Measurements from ENCODE around the gene EPHA2.

EPHA2 gene

DNA sequence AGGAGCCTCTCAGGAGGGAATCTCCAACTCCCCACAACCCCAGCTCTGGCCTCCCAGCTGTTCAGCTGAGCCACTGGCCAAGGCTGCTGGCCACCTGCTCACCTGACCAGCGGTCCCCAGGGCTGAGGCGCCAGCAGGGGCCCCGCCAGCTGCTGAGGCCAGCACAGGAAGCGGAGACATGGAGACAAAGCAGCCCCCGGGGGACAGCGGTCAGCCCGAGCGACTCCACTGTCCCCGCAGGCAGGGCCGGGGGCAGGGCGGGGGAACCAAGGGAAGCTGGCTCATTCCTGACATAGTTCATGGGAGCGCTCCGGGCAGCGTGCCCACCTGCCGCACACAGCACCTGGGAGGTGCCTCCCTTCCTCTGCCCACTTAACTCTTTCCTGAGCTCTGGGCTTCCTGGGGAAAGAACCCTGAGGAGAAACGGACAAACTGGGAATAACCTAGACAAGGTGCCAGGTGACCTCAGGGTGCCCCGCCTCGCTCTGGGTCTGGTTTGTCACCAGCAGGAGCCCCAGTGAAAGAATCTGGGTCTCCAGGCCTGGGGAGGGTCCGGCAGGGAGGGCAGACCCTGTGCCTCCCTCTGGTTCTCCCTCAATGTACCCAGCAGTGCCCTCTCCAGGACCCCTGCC lies 10.7 kb downstream of the EPHA2 start:
- H3K4me3 ChIP-seq (ENCODE audit: low read length) = no peak overlapping the region
- TF ChIP-seq ZNF274 (IDR thresholded peaks at IDR 0.05; ENCODE audit: low read depth, low read length) = no peak

DNA sequence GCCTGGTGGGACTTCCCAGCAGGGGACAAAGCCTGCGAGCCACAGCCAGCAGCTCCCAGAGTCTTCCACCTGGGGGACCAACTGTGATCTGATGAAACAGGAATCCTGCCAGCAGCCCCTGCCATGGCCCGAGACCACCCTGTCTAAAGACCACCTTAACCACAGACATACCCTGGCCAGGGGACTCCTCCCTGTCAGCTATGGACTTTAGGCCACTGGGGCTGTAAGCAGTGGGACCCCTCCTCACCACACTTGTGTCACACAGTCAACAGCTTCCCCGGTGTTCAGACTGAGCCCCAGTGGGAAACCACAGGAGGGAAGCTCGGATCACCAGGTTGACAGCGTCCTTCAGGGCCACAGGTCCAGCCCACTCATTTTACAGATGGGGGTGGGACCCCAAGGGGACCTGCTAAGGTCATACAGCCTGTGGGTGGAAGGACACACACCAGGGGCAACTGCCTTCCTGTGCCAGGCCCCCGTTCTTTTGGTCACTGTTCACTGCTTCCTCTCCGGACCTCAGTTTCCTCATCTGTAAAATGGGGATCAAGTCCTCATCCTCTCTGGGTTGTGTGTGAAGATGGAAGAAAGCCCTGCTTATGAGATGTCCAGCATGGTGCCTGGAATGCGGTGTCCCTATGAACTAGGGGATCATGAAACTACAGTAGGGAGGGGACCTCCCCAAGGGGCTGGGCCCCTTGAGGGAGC lies 11.4 kb downstream of the EPHA2 start:
- H3K4me3 ChIP-seq (ENCODE audit: low read length) = no peak overlapping the region
- no peak for TF ChIP-seq ZNF274 (IDR thresholded peaks at IDR 0.05; ENCODE audit: low read depth, low read length)

DNA sequence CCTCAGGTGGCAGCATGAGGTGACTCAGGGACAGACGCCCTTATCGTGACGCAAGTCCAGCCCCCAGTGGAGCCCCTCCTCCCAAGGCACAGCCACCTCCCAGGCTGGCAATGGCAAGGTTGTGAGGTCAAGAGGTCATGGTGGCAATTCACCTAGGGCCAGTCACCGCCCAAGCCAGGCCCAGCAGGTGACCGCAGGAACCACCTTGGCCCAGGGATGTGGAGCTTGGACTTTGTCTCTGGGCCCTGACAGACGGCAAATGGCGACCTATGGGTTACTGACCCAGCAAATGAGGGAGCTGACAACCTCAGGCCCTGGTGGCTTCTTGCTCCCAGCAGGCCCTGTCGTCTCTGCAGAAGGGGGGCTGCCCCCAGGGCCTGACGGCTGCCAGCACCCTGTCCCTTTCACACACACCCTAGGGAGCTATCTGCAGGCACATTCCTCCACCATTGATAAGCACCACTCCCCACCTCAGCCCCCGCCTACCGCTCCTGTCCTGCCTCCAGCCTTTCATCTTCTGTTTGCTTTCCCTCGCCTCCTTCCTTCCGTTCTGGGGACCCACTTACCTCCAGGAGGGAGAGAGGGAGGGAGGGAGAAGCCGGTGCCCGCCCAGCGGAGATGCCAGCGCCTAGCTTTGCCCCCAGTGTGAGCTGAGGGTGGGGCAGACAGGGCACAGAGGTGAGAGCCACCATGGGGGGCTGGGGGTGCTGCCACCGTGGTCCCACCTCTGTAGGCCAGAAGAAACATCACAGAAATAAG lies 12.1 kb downstream of the EPHA2 start:
- TF ChIP-seq ZNF274 (IDR thresholded peaks at IDR 0.05; ENCODE audit: low read depth, low read length) = no peak

DNA sequence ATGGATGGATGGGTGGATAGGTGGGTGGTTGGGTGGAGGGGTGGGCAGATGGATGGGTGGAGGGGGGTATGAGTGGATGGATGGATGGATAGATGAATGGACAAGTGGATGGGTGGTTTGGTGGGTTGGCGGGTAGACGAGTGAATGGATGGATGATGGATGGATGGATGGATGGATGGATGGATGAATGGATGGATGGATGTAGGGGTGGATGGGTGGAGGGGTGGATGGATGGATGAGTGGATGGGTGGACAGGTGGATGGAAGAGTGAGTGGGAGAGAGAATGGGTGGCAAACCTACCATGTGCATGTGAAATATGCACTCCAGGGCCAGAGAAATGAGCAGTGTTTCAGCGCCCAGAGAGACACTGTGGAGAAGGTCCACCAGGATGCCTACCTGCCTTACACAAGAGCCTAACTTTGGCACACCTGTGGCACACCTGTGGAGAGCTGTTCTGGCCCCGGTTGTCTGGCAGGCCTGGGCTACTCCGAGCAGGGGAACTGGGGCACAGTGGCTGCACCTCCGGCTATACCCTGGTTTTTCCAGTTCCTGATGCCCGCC lies 12.8 kb downstream of the EPHA2 start:
- no peak overlapping the region for H3K4me3 ChIP-seq (ENCODE audit: low read length)
- TF ChIP-seq ZNF274 (IDR thresholded peaks at IDR 0.05; ENCODE audit: low read depth, low read length) = no peak

More for the DNA sequence above, 12.1 kb downstream of the EPHA2 start:
- no peak overlapping the region for H3K4me3 ChIP-seq (ENCODE audit: low read length)

DNA sequence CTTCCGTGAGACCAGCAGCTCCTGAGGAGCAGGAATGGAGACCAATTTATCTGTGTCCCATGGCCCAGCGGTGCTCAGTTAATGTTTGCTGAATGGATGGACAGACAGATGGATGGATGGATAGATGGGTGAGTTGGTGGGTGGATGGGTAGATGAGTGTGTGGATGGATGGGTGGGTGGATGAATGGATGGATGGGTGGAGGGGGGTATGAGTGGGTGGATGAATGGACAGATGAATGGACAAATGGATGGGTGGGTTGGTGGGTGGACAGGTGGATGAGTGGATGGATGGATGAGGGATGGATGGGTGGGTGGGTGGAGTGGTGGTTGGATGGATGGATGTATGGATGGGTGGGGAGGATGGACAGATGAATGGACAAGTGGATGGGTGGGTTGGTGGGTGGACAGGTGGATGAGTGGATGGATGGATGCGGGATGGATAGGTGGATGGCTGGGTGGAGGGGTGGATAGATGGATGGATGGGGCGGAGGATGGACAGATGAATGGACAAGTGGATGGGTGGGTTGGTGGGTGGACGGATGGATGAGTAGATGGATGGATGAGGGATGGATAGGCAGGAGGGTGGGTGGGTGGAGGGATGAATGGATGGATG lies 13.4 kb downstream of the EPHA2 start:
- H3K4me3 ChIP-seq (ENCODE audit: low read length) = no peak overlapping the region
- TF ChIP-seq ZNF274 (IDR thresholded peaks at IDR 0.05; ENCODE audit: low read depth, low read length) = no peak

DNA sequence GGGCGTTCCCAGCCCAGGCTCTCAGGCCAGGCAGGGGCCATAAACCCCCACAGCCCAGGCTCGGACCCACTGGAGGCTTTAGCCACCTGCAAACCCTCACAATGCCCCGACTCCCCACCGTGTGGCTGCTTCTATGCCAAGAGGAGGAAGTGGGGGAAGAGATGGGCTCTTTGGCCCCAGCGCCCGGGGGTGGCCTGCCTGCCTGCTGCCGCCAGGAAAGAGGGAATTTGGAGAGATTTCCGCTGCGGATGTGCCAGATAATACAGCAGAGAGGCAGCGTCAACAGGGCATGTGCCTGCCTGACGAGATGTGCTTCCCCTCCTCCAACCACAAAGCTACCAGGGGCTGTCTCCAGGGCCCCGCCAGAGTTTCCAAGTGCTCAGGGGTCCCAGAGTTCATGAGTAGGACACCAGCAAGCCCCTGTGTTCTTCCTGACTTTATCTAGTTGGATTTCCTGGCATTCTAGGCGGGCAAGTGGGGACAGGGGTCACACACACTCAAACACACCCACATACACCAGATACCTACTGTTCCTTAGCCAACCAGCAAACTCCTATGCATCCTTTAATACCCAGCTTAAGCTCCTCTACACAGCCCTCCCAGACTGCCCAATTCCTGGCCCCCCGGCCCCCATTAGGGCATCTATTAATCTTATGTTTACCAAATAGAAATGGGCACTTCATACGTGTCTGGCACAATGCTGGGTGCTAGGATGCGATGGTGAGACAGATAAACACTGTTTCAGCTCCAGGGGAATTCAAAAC lies 14.1 kb downstream of the EPHA2 start:
- TF ChIP-seq ZNF274 (IDR thresholded peaks at IDR 0.05; ENCODE audit: low read depth, low read length) = no peak
- no peak overlapping the region for H3K4me3 ChIP-seq (ENCODE audit: low read length)

DNA sequence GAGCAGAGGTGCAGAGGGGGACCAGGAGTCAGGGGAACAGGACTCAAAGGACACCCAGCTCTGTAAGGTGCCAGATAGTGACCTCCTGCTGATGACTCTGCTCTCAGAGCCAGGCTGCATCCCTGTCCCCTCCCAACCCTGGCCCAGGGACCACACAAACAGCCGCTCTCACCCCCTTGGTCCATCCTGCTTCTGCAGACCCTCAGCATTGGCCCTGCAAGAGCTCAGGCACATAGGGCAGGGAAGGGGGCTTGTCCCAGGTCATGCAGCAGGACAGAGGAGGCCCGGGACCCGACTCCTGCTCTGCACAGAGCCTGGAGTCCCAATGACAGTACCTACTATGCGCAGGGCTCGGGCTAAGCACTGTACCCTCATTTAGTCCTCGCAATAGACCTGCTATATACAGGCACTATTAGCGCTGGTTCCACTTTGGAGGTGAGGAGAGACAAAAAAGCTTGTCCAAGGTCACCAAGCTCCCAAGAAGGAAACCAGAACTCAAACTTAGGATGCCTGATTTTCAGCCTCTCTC lies 15.7 kb downstream of the EPHA2 start:
- H3K4me3 ChIP-seq (ENCODE audit: low read length) = no peak overlapping the region
- TF ChIP-seq ZNF274 (IDR thresholded peaks at IDR 0.05; ENCODE audit: low read depth, low read length) = no peak

DNA sequence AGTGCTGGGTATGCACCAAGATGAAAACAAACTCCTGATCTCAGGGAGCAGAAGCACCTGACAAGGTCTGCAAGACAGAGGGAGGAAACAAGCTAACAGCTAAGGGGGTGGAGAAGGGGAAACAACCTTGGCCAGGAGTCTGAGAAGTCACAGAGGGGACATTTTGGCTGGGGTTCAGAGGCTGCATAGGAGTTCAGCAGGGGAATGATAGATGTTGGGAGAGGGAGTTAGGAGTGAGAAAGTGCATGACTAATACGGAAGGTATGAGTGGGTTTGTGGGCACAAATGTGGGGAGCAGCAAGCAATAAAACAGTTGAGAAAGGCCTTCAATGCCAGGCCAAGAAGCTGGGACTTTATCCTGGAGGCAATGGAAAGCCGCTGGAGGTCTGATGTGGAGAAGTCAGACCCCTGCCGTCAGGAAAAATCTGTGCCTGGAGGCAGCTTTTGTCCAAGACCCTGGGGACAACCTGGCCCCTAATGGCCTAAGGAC lies 16.4 kb downstream of the EPHA2 start:
- TF ChIP-seq ZNF274 (IDR thresholded peaks at IDR 0.05; ENCODE audit: low read depth, low read length) = no peak
- no peak overlapping the region for H3K4me3 ChIP-seq (ENCODE audit: low read length)

DNA sequence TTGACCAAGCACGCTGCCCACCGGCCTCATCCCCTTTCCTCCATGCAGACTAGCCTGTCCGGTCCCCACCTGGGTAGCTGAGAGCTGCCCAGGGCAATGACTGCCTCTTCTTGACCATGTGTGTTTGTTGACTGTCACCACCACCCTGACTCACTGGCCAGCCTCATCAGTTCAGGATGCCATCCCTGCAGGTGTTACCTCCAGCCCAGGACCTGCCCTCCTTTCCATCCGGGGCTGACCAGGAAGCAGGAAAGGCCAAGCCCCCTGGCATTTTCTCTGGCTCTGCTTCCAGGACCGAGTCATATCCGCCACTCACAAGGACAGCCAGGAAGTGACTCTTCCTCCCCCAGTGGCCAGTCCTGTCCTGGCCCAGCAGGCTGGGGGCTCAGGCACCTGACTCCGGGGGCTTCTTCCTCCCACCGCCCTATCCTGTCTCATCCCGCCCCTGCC lies 17.1 kb downstream of the EPHA2 start:
- no peak for TF ChIP-seq ZNF274 (IDR thresholded peaks at IDR 0.05; ENCODE audit: low read depth, low read length)
- H3K4me3 ChIP-seq (ENCODE audit: low read length) = no peak overlapping the region

DNA sequence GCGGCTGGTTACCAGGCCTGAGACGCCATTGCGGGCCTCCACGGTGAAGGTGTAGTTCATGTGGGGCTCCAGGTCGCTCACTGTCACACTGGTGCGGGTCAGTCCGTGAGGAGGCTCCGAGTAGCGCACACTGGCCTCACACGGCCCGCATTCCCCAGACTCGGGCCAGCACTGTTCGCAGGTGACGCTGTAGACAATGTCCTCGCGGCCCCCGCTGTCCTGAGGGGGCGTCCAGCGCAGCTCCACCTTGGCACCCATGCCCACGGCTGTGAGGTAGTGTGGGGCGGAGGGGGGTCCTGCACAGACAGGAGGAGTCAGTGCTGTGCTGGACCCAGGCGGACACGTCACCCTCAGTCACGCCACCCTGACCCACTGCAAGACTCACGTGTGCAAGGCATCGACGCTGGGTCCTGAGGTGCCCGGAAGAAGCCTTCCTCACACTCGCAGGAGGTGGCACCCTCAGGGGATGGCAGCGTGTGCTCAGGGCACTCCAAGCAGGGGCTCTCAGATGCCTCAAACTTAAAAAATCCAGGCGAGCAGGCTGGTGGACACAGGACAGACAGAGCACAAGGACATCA lies 17.9 kb downstream of the EPHA2 start:
- TF ChIP-seq ZNF274 (IDR thresholded peaks at IDR 0.05; ENCODE audit: low read depth, low read length) = no peak
- H3K4me3 ChIP-seq (ENCODE audit: low read length) = no peak overlapping the region

DNA sequence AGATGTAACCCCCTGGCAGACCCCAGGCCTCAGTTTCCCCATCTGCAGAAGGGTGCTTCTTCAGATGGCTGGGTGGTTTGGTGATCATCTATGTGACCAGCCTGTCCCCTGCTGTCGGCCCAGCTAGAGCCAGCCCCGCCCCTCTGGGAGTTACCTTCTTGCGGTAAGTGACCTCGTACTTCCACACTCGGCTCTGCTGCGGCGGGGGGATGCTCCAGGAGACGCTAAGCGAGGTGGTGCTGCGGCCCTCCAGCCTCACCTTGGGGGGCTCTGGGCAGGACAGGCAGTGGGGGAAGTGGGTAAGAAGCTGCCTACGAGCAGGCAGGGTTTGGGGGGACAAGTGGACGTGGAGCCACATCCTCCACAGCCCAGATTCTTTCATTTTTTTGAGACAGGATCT lies 20.4 kb downstream of the EPHA2 start:
- H3K4me3 ChIP-seq (ENCODE audit: low read length) = no peak overlapping the region
- no peak for TF ChIP-seq ZNF274 (IDR thresholded peaks at IDR 0.05; ENCODE audit: low read depth, low read length)

DNA sequence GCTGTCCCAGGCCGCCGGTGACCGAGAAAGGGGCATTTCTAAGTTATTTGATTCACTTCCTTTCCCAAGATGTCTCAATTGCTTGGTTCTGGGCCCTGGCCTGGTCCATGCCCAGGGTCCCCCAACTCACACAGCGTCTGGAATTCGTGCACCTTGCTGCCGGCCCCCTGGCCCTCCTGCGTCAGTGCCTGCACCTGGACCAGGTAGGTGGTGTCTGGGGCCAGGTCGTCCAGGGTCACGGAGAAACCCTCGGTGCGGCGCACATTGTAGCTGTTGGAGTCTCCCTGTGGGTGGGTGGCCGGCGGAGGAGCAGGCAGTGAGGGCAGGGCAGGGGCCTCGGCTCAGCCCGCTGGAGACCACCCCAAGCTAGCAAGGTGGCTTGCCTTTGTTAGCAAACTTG lies 21.0 kb downstream of the EPHA2 start:
- TF ChIP-seq ZNF274 (IDR thresholded peaks at IDR 0.05; ENCODE audit: low read depth, low read length) = no peak
- H3K4me3 ChIP-seq (ENCODE audit: low read length) = no peak overlapping the region

Measured in GM08714 (cell line).